Stimulated activated CD4-positive, alpha-beta T cell treated with anti-CD3 and anti-CD28 coated beads, Interleukin-1b, Interleukin-23, amount 100 ng/mL, for 1 hour (primary cell): Measurements from ENCODE around the gene CRX.
"Not testable (repeated sequence)": the region's sequence is repeated elsewhere in the genome, so short reads cannot be mapped to it uniquely, and the experiment has no call there.

Experiments used
- DNase-seq, 2 donors: peaks; one replicate each; pipeline ENCODE4 v3.0.0-alpha.2; 2020; ENCODE audit warnings: low read depth in 2 of 2

The CRX gene

DNA sequence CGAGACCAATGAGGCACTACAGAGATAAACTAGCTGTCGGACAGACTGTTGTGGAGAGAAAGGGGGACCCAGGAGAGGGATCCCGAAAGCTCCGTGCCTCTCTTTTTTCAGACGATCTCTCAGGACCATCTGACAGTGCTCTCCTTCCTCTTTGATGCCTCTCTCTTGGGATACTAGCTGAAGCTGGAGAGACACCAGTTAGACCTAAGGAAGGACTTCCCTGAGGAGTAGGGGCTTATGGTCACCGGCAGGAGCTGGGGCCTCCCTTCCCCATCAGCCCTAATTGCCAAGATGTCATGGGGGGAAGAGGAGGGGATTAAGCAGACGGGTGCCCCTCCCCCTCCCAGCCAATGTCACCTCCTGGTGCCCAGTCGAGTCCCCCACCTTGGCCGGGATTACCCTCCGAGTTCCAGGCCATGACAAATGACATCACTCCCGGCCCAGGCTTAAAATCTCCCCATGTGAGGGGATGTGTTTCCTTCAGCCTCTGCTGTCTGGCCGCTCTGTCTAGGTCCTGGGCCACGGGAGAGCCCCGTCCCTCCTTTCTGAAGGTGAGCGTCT is at the start of gene CRX:
TSS of gene CRX (plus strand) at position 478 of the 561 bp plus-strand sequence. CDS start 12,507 bp downstream, outside the sequence.
- DNase-seq, result no peak

DNA sequence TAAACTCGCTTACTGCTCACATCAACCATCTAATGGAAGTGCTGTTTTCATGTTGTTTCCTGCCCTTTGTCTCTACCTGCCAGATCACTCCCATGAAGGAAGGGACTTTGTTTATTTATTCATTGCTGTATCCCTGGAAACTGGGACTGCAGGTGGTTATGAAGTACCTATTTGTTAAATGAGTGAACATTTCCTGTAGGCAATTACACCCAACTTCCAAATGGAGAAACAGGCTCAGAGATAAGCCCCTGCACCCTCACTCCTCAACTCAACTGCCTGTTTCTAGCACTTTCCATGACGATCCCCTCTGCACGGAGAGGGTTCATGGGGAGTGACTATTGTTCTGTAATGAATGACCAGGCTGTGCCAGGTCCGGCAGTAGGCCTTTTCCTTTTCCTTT is 45.2 kb upstream of the CRX start:
- DNase-seq, result no peak

DNA sequence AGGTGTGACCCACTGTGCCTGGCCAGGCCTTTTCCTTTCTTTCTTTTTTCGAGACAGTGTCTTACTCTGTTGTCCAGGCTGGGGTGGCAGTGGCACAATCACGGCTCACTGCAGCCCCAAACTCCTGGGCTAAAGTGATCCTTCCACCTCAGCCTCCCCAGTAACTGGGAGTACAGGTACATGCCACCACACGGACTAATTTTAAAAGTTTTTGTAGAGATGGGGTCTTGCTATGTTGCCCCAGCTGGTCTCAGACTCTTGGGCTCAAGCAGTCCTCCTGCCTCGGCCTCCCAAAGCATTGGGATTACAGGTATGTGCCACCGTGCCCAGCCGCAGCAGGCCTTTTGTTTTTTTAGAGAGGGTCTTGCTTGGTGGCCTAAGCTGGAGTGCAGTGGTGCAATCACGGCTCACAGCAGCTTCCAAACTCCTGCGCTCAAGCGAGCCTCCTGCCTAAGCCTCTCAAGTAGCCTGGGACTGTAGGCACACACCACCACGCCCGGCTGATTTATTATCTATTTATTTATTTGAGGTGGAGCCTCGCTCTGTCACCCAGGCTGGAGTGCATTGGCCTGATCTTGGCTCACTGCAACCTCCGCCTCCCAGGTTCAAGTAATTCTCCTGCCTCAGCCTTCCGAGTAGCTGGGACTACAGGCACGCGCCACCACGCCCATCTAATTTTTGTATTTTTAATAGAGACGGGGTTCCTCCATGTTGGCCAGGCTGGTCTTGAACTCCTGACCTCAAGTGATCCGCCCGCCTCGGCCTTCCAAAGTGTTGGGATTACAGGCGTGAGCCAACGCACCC is 44.3 kb upstream of the CRX start:
- DNase-seq, result not testable (repeated sequence)

DNA sequence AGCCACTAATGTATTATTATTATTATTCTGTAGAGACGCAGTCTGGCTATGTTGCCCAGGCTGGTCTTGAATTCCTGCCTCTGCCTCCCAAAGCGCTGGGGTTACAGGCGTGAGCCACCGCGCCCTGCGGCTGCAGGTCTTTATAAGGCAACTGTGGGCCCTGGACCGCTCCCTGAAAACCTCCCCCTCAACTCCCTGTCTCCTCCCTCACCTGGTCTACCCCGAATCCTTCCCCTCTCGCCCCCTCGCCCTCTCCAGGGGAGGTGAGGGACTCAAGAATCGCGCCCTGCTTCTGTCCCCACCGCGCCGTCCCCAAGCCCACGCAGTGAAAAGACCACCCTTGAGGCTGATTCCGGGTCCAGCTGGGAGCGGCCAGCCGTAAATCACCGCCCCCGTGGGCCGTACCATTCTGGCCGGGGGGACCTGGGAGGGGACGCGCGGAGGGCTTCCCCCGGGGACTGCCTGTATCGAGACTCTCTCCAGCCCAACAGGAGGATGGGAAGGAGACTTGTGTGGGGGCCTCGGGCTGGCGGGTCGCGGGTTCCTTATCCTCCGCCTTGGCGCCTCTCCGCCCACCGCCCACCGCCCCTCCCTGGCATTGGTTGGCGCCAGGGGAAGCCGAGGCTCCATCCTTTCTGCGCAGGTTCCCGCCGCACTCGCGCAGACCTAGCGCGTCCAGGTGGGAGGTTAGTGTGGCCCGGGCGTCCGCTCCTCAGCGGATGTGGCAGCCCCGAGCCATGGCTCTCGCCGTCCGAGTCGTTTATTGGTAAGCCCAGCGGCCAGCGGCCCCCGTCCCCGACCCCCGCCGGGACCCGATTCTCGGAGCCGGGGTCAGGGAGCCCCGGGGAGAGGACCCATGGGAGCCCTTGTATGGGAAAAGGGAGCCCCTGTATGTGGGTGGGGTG is 43.4 kb upstream of the CRX start, which contains the start of gene SELENOW:
TSS of gene SELENOW (plus strand) at position 655 of the 905 bp plus-strand sequence. CDS start at position 738, 83 bp downstream.
- DNase-seq, result peak; percentile 45 to 60

DNA sequence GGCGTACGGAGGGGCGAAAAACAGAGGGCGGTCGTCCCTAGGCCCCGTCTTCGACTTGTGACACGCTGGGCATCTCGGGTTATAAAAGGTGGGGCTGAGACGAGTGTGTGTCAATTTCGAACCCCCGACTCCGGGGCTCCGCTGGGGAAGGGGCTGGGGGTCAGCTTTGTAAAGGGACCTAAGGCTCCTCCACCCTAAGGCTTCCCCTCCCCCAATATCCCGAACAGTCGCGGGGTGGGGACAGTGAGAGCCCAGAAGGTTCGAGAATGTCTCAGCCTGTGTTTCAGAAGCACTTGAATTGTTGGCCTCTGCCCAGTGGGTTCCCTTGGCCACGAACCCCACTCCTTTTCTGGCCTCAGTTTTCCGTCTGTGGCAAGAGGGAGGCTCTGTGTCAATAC is 42.8 kb upstream of the CRX start:
- no peak for DNase-seq

DNA sequence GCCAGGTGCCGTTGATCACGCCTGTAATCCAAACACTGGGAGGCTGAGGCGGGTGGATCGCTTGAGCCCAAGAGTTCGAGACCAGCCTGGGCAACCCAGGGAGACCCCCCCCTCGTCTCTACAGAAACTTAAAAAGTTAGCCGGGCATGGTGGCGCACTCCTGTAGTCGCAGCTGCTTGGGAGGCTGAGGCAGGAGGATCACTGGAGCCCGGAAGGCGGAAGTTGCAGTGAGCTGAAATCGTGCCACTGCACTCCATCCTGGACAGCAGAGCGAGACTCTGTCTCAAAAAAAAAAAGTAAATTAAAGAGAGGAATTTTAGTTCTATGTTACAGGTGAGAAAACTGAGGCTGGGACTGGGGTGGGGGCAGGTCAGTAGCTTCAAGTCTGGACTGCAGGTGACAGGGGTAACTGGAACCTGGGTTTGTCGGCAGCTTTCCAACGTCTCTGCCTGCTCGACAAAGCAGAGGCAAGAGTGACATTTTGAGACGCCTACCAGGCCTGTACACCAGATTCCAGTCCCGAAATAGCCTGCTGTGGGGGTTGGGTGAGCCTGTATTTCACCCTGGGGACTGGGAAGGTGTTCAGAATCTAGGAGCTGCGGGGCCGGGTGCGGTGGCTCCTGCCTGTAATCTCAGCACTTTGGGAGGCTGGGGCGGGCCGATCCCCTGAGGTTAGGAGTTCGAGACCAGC is 42.1 kb upstream of the CRX start:
- DNase-seq, result no peak

DNA sequence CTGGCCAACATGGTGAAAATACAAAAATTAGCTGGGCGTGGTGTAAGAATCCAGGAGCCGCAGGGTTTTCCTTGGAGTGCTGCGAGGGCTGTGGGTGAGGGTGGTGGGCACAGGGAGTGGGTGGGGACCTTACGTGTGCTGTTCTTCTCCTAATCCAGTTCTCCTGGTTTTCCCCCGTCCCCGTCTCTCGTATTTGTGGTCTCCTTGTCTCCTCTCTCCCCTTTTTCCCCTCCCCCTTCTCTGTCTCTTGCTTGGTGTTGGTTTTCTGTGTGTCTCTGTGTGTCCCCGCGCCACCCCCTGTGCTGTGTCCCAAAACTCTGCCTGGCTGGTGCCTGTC is 41.6 kb upstream of the CRX start:
- DNase-seq, result no peak

DNA sequence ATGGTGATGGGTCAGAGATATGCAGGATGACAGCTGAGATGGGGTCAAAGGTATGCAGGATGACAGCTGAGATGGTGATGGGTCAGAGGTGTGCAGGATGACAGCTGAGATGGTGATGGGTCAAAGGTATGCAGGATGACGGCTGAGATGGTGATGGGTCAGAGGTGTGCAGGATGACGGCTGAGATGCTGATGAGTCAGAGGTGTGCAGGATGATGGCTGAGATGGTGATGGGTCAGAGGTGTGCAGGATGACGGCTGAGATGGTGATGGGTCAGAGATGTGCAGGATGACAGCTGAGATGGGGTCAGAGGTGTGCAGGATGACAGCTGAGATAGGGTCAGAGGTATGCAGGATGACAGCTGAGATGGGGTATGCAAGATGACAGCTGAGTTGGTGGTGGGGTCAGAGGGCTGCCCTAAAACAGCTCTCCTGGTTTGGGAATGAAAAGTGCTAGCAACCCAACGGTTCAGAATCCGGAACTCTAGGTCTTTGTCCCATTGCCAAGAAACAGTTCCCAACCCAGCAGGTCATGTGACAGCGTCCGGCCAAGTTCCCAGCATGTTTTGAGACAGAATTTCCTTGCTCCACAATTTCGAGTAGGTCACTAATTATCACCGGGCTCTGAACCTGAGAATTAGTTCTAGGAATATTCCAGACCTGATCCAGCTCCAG is 40.0 kb upstream of the CRX start:
- no peak for DNase-seq

DNA sequence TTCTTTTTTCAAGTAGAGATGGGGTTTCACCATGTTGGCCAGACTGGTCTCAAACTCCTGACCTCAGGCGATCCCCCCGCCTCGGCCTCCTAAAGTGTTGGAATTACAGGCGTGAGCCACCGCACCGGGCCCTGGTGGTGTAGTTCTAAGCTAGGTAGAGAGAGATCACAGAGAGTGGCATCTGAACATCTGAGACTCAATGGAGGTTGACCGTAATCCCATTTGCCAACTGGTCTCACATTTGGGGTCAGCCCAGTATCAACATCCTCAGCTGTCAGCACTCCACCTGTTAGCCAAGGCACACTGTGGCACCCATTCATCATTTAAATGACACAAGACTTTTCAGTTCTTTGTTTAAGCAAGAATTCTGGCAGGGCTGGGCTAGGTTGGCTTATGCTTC is 35.2 kb upstream of the CRX start:
- no peak for DNase-seq

DNA sequence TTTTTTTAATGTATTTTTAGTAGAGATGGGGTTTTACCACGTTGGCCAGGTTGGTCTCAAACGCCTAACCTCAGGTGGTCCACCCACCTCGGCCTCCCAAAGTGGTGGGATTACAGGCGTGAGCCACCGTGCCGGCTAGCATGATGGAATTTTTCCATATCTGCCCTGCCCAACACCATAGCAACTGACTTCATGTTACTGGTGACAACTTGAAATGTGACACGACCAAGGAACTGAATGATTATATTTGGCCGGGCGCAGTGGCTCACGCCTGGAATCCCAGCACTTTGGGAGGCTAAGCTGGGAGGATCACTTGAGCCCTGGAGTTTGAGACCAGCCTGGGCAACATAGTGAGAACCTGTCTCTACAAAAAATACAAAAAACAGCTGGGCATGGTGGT is 34.4 kb upstream of the CRX start:
- DNase-seq, result not testable (repeated sequence)

DNA sequence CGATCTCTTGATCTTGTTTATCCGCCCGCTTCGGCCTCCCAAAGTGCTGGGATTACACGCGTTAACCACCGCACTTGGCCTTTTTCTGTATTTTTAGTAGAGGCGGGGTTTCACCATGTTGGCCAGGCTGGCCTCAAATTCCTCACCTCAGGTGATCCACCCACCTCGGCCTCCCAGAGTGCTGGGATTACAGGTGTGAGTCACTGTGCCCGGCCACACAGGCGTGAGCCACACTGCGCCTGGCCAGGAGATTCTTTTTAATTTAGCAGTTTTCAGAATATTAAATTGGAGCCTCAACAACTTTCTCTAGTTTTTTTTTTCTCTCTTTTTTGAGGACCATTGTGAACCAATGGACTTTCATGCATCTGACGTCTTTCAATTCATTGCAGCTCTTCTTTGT is 31.9 kb upstream of the CRX start:
- DNase-seq, result not testable (repeated sequence)

DNA sequence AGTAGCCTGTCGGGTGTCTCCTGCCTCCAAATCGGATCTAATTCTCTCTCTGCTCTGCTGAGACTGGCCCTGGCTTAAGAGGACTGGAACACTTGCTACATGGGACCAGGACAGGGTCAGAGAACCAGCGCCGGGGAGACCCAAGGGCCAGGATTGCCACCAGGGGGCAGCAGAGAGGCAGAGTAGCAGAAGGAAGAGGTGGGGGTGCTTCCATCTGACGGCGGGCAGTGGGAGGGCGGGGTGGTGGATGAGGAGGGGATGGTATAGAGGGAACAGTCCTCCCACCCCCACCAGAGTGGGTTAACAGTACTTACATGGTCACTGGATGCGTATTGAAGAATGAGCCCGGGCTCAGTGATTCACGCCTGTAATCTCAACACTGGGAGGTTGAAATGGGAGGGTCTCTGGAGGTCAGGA is 31.3 kb upstream of the CRX start:
- DNase-seq, result peak; percentile 64 to 88

DNA sequence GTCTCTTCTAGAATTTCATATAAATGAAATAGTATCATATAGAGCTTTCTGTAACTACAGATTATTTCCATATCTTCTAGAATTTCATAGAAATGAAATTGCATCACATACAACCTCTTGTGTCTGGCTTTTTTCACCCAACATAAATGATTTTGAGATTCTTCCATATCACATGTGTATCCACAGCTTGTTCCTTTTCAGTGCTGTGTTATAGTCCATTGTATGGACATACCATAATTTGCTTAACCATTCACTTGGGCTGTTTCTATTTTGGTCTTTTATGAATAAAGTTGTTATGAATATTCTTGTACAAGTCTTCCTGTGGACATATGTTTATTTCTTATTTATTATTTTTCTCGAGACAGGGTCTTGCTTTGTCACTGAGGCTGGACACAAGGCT is 29.1 kb upstream of the CRX start:
- DNase-seq, result no peak

DNA sequence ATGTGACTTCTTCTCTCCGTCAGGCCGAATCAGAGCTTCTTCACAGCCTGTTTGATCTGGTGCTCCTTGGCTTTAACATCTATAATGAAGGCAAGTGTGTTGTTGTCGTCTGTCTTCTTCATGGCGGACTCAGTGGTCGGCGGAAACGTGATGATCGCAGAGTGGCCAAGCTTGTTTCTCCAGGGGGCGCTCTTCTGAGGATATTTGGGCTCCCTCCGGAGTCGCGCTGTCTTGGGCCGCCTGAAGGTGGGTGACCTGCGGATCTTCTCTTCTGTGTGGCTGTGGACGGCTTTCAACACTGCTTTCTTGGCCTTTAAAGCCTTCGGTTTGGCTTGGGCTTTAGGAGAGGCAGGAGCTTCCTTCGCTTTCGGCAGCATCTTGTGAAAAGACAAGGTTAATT is 27.2 kb upstream of the CRX start:
- no peak for DNase-seq

DNA sequence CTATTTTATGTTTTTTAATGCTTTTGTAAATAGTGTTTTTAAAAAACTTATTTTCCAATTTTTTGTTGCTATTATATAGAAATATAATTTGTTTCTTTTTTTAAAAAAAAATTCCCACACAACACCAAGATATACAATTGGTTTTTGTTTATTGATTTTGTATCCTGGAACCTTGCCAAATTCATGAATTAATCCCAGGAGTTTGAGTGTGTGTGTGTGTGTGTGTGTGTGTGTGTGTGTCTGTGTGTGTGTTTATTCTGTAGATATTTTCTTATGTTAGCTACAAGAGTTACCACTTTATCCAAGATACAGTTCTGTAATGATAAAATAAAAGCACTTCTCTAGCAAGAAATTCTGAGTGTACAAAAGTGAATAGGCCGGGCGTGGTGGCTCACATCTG is 25.0 kb upstream of the CRX start:
- DNase-seq, result no peak

DNA sequence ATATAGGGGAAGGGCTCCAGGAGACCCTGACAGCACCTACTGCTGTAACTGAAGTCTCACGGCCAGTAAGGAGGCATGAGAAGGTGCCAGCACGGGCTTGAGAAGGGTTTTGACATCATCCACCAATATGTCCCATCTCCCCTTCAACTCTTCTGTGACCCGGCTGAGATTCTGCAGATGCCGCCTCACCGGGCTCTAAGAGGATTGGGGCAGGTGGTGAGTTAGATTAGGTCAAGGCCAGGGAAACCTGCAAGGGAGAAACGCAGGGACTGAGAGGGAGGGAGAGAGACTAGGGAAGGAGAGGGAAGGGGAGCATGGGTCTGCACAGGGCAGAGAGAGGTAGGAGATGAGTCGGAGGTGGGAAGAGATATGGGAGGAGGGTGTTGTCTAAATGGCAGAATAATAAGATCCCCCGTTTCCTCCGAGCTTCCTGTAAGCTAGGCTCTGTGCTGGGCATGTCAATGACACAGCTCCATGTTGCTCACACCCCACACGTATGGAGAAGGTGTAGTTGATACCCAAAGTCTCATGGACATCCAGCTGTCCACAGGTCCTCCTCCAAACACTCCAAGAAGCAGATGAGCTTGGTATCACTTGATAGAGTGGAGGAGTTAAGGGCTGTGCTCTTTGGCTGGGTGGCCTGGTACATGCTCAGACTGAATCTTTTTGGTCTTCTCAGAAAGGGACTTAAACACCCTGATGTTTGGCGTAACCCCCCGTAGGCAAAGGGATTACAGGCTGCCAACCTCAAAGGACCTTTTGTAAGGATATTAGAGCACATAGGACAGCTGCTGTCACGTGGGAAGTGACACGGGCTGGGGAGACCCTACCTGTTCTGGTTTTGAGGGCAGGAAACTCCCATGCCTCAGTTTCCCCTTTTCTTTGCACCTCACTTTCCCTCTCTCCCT is 23.5 kb upstream of the CRX start:
- no peak for DNase-seq

DNA sequence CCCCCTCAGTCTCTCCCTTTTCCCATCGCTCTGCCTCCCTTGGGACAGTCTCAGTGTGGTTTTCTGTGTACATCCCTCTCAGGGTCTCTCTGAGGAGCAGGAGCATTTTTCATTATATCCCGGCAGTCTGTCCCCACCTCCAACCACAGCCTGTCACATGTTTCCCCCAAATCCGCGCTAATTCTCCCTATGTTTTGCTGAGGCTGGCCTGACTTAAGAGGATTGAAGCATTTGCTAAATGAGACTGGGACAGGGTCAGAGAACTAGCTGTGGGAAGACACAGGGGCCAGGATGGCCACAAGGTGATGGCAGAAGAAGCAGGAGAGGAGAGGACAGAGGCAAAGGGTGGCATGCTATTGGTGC is 22.9 kb upstream of the CRX start:
- no peak for DNase-seq

DNA sequence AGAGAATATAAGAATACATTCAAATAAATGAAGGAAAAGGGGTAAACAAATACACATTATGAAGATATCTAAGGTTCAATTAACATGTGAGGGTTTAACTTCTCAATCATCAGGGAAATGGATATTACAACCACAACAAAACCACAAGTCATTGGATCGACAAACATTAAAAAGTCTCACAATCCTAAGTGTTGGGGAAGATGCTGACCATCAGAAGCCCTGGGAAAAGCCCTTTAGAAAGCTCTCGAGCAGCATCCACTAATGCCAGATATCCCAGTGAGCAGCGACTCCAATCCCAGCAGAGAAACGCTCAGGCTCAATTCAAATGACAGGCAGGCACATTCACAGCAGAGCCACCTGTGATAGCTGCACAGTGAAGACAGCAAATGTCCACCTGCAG is 20.5 kb upstream of the CRX start:
- no peak for DNase-seq

DNA sequence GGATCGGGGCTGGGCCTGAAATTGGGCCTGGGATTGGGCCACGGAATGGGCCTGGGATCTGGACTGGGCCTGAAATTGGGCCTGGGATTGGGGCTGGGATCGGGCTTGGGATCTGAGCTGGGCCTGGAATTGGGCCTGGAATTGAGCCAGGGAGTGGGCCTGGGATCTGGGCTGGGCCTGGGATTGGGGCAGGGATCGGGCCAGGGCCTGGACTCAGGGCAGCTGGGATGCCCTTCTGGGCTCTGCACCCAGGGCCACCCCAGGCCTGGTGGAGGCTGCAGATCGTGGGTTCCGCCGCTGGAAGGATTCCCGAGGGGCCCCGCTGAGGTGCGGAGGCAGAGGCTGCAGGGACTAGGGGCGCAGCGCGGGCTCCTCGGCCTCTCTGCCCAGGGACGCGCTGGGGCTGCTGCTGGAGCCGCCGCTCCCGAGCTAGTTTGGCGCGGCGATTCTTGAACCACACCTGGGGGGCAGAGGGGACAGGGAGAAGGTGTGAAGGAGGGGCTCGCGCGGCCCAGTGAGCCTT is 19.2 kb upstream of the CRX start:
- DNase-seq, result no peak

DNA sequence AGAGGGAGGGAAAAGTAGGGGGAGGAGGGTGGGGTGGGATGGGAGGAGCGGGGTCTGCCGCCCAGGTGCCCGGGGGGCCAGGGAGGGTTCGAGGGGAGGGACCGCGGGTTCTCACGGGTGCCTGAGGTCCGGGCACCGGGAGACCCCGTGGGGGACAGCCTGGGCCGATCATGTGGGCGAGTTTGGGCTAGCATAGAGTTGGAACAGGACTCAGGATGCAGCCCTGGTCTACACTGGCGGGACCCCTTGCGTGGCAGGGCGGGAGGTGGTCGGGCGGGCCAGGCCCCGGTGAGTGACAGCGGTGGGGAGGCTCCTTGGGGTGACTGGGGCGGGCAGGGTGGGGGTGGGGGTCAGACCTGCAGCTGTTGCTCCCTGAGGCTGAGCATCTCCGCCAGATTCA is 18.6 kb upstream of the CRX start:
- DNase-seq, result not testable (repeated sequence)
